Uterus (tissue), 2 donors: ENCODE data around the gene KCNQ5.

ENCODE experiments used
- POLR2A ChIP-seq, 2 donors: fragments of 450-650 bp; IDR thresholded peaks; one replicate each; pipeline ENCODE4 v1.6.1; 2016; ENCODE audit warnings: antibody characterized with exemption in 2 of 2, mild to moderate bottlenecking in 1 of 2, moderate library complexity in 1 of 2
- TF ChIP-seq, protein P1 (sequence below), 4 experiments: fragments of 200-600 bp in 2 of 4; fragments of 450-650 bp in 2 of 4; sonication (generic) in 2 of 4; IDR thresholded peaks; one replicate each; pipeline ENCODE4 v1.5.1; 2016 to 2019; ENCODE audit warnings: antibody characterized with exemption in 4 of 4, mild to moderate bottlenecking in 2 of 4, moderate library complexity in 1 of 4

DNA sequence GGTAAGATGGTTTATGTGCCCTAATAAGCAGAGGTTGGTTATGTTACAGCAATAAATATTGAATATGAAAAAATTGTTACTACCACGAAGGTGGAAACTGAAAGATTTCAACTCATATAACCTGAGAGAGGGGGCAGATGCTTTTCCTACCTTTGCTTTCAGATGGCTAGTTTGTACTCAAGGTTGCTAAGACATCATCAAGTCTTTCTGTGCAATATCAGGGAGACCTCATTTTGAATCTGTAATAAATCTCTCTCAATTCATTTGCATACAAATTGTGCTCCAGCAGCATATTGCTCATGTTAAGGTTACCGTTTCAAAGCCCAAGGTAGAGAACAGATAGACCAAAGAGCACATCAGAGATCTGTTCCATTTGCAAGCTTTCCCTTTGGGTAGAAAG is 383.0 kb downstream of the KCNQ5 start:
- TF ChIP-seq POLR2A (IDR thresholded peaks at IDR 0.05) = no peak
- TF ChIP-seq, protein P1, sequence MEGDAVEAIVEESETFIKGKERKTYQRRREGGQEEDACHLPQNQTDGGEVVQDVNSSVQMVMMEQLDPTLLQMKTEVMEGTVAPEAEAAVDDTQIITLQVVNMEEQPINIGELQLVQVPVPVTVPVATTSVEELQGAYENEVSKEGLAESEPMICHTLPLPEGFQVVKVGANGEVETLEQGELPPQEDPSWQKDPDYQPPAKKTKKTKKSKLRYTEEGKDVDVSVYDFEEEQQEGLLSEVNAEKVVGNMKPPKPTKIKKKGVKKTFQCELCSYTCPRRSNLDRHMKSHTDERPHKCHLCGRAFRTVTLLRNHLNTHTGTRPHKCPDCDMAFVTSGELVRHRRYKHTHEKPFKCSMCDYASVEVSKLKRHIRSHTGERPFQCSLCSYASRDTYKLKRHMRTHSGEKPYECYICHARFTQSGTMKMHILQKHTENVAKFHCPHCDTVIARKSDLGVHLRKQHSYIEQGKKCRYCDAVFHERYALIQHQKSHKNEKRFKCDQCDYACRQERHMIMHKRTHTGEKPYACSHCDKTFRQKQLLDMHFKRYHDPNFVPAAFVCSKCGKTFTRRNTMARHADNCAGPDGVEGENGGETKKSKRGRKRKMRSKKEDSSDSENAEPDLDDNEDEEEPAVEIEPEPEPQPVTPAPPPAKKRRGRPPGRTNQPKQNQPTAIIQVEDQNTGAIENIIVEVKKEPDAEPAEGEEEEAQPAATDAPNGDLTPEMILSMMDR (IDR thresholded peaks at IDR 0.05) = no peak
